GM19099 (cell line): ENCODE measurements around the gene PCSK1.

ENCODE experiments used
- POLR2A ChIP-seq: IDR thresholded peaks from 3 replicates; pipeline ENCODE4 v1.6.1; 2011; ENCODE audit warnings: low read depth; ENCODE audit not compliant: insufficient read length; ENCODE audit errors: extremely low read depth

The PCSK1 gene

GRCh38 chr5:96350678-96351077 is 82.4 kb downstream of the PCSK1 start:
- TF ChIP-seq POLR2A = no peak

- no peak for TF ChIP-seq POLR2A
These were observed 84.5 kb downstream of the PCSK1 start for GRCh38 chr5:96348536-96348935.

- TF ChIP-seq POLR2A = no peak
These were observed 85.4 kb downstream of the PCSK1 start for GRCh38 chr5:96347502-96348292.

- TF ChIP-seq POLR2A = no peak
These were observed 88.1 kb downstream of the PCSK1 start for GRCh38 chr5:96344678-96345577.

GRCh38 chr5:96343094-96343493 is 90.0 kb downstream of the PCSK1 start:
- no peak for TF ChIP-seq POLR2A

- no peak for TF ChIP-seq POLR2A
These were observed 90.5 kb downstream of the PCSK1 start for GRCh38 chr5:96342581-96342980.
